ENCODE data around the gene IGDCC3. TPM values are rescaled to one million over a fixed set of nuclear protein-coding genes. Genes with fewer than 3 reads are reported as not detected.

IGDCC3 gene
- polyA plus RNA-seq, 1 donor (not counting 4 experiments of a cell fraction or from before 2014, with no cell fraction given), result not detected

- Histone ChIP-seq H4K20me1 (ENCODE audit: control insufficient read depth, extremely low read depth, insufficient read depth, low read length) (no peaks in the 10 kb centered on the region), H3K9me1 (ENCODE audit: control insufficient read depth, extremely low read depth, insufficient read depth, low read length) (no peaks in the 10 kb centered on the region), H3K27ac (ENCODE audit: control insufficient read depth, insufficient read depth, low read length) (no peak overlapping the region), H3K4me2 (ENCODE audit: control insufficient read depth, extremely low read depth, insufficient read depth, low read depth, low read length) (no peak overlapping the region), H3K9me3 (ENCODE audit: control insufficient read depth, low read depth, low read length) (no peaks in the 10 kb centered on the region), H2AFZ (ENCODE audit: control insufficient read depth, low read length) (no peak overlapping the region), H3K36me3 (ENCODE audit: control insufficient read depth in 2 of 2, extremely low read depth in 1 of 2, insufficient read depth in 2 of 2, low read length in 2 of 2) (no peaks in the 10 kb centered on the region), H3K4me1 (ENCODE audit: control insufficient read depth, extremely low read depth, insufficient read depth, low read length) (peaks cover 2% of the 10 kb centered on the region), H3K9ac (ENCODE audit: control insufficient read depth, extremely low read depth, insufficient read depth, low read length) (no peak overlapping the region), H3K4me3 (ENCODE audit: control insufficient read depth in 2 of 3, extremely low read depth in 1 of 3, insufficient read depth in 2 of 3, low read depth in 1 of 3, low read length in 3 of 3) (no peak overlapping the region), H3K27me3 (ENCODE audit: control insufficient read depth, extremely low read depth, insufficient read depth, low read length) (peaks cover 64% of the 10 kb centered on the region), H3K79me2 (ENCODE audit: control insufficient read depth, insufficient read depth, low read length) (no peaks in the 10 kb centered on the region)
- no peak for FAIRE-seq
- dilution Hi-C loops (cut with MboI; ENCODE audit: extremely low pct_ligation_motif_present, low sequenced_read_pairs), result no loop called here
- TF ChIP-seq EZH2 (IDR thresholded peaks at IDR 0.05; ENCODE audit: low read length) (no peak), CTCF (optimal IDR thresholded peaks at IDR 0.05 in 1 of 3, IDR thresholded peaks at IDR 0.05 in 1 of 3, conservative IDR thresholded peaks at IDR 0.05 in 1 of 3; ENCODE audit: extremely low read depth in 1 of 3, insufficient read depth in 2 of 3, low read length in 3 of 3) (no peak)
- DNase-seq (ENCODE audit: low read depth, low spot score), result no peak
Measured at GRCh38 chr15:65374334-65374733, 3.5 kb downstream of the IGDCC3 start.

- Histone ChIP-seq H3K27me3 (ENCODE audit: control insufficient read depth, extremely low read depth, insufficient read depth, low read length) (peaks cover 57% of the 10 kb centered on the region), H3K79me2 (ENCODE audit: control insufficient read depth, insufficient read depth, low read length) (no peaks in the 10 kb centered on the region), H3K27ac (ENCODE audit: control insufficient read depth, insufficient read depth, low read length) (no peak overlapping the region), H3K36me3 (ENCODE audit: control insufficient read depth in 2 of 2, extremely low read depth in 1 of 2, insufficient read depth in 2 of 2, low read length in 2 of 2) (no peaks in the 10 kb centered on the region), H3K9me1 (ENCODE audit: control insufficient read depth, extremely low read depth, insufficient read depth, low read length) (no peaks in the 10 kb centered on the region), H3K9me3 (ENCODE audit: control insufficient read depth, low read depth, low read length) (no peaks in the 10 kb centered on the region), H3K4me3 (ENCODE audit: control insufficient read depth in 2 of 3, extremely low read depth in 1 of 3, insufficient read depth in 2 of 3, low read depth in 1 of 3, low read length in 3 of 3) (no peak overlapping the region), H3K4me1 (ENCODE audit: control insufficient read depth, extremely low read depth, insufficient read depth, low read length) (peaks cover 2% of the 10 kb centered on the region), H3K9ac (ENCODE audit: control insufficient read depth, extremely low read depth, insufficient read depth, low read length) (no peak overlapping the region), H3K4me2 (ENCODE audit: control insufficient read depth, extremely low read depth, insufficient read depth, low read depth, low read length) (no peak overlapping the region), H2AFZ (ENCODE audit: control insufficient read depth, low read length) (no peak overlapping the region), H4K20me1 (ENCODE audit: control insufficient read depth, extremely low read depth, insufficient read depth, low read length) (no peaks in the 10 kb centered on the region)
- TF ChIP-seq CTCF (optimal IDR thresholded peaks at IDR 0.05 in 1 of 3, IDR thresholded peaks at IDR 0.05 in 1 of 3, conservative IDR thresholded peaks at IDR 0.05 in 1 of 3; ENCODE audit: extremely low read depth in 1 of 3, insufficient read depth in 2 of 3, low read length in 3 of 3), result no peak
- TF ChIP-seq EZH2 (IDR thresholded peaks at IDR 0.05; ENCODE audit: low read length), result no peak
- dilution Hi-C loops (cut with MboI; ENCODE audit: extremely low pct_ligation_motif_present, low sequenced_read_pairs), result no loop called here
- no peak for FAIRE-seq
- DNase-seq (ENCODE audit: low read depth, low spot score), result no peak
Measured at GRCh38 chr15:65373163-65373651, 4.6 kb downstream of the IGDCC3 start.

All from keratinocyte (primary cell).